ENCODE results near the gene EPB41L2.

The EPB41L2 gene

GRCh38 chr6:131061041-131061750 is 1.8 kb downstream of the EPB41L2 start:
- DNase-seq: no peak

GRCh38 chr6:131060311-131060710 is 2.7 kb downstream of the EPB41L2 start:
- no peak for DNase-seq

GRCh38 chr6:131059486-131059885 is 3.6 kb downstream of the EPB41L2 start:
- DNase-seq: no peak

GRCh38 chr6:131058236-131058635 is 4.8 kb downstream of the EPB41L2 start:
- no peak for DNase-seq

GRCh38 chr6:131054392-131055250 is 8.4 kb downstream of the EPB41L2 start:
- no peak for DNase-seq

GRCh38 chr6:131053546-131054240 is 9.4 kb downstream of the EPB41L2 start:
- DNase-seq: no peak

- DNase-seq: no peak
Measured at GRCh38 chr6:131052181-131052580, 10.9 kb downstream of the EPB41L2 start.

- no peak for DNase-seq
Measured at GRCh38 chr6:131051341-131051740, 11.7 kb downstream of the EPB41L2 start.

GRCh38 chr6:131049608-131050007 is 13.4 kb downstream of the EPB41L2 start:
- DNase-seq: no peak

GRCh38 chr6:131048933-131049515 is 14.0 kb downstream of the EPB41L2 start:
- no peak for DNase-seq

- no peak for DNase-seq
Measured at GRCh38 chr6:131048459-131048858, 14.6 kb downstream of the EPB41L2 start.

GRCh38 chr6:131045139-131045538 is 17.9 kb downstream of the EPB41L2 start:
- no peak for DNase-seq

- DNase-seq: no peak
Measured at GRCh38 chr6:131043902-131044447, 19.1 kb downstream of the EPB41L2 start.

- DNase-seq: no peak
Measured at GRCh38 chr6:131042664-131043063, 20.4 kb downstream of the EPB41L2 start.

- DNase-seq: no peak
Measured at GRCh38 chr6:131041814-131042213, 21.2 kb downstream of the EPB41L2 start.

GRCh38 chr6:131040866-131041265 is 22.2 kb downstream of the EPB41L2 start:
- no peak for DNase-seq

GRCh38 chr6:131039345-131039680 is 23.7 kb downstream of the EPB41L2 start:
- no peak for DNase-seq

GRCh38 chr6:131038597-131039344 is 24.3 kb downstream of the EPB41L2 start:
- no peak for DNase-seq

- no peak for DNase-seq
Measured at GRCh38 chr6:131037194-131037897, 25.7 kb downstream of the EPB41L2 start.

- no peak for DNase-seq
Measured at GRCh38 chr6:131036601-131037000, 26.4 kb downstream of the EPB41L2 start.

GRCh38 chr6:131036143-131036542 is 26.9 kb downstream of the EPB41L2 start:
- no peak for DNase-seq

- DNase-seq: no peak
Measured at GRCh38 chr6:131035582-131035981, 27.5 kb downstream of the EPB41L2 start.
